ENCODE measurements around the gene STARD3NL.
"Not testable (repeated sequence)": the region's sequence is repeated elsewhere in the genome, so short reads cannot be mapped to it uniquely, and the experiment has no call there.

The STARD3NL gene, protein sequence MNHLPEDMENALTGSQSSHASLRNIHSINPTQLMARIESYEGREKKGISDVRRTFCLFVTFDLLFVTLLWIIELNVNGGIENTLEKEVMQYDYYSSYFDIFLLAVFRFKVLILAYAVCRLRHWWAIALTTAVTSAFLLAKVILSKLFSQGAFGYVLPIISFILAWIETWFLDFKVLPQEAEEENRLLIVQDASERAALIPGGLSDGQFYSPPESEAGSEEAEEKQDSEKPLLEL

DNA sequence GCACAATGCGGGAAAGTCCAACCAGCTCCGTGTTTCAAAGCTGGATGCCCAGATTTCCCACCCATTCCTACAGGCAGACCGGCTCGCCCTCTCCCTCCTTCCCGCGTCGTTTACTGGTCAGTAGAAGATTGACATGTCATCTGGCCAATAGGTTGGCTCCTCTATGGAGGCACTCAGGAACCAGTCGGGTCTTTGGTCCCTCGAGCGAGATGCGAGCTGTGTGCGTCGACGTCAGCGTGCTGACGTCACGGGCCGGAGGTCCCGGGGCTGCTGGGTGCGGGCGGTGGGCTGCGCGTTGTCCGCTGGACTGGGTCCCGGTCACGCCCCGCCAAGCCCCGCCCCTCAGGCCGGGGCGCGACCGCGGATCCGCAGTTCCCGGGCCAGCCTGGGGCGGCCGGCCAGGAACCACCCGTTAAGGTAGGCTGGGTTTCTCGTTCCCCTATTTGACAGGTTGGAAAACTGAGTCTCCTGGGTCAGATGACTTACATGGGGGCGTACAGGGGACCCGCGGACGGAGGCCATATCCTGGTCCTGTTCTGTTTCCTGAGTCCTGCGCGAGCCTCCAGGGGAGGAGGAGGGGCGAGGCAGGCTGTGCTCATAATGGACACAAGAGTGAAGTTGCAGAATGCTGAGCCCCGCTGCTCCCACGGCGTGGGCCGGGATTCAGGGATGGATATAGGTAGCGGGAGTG, at the start of gene STARD3NL:
Gene STARD3NL (plus strand): TSS at position 242 of the 691 bp plus-strand sequence. CDS start 29,260 bp downstream, outside the sequence.
- DNase-seq (ENCODE audit: low read depth) = peak; percentile 98

DNA sequence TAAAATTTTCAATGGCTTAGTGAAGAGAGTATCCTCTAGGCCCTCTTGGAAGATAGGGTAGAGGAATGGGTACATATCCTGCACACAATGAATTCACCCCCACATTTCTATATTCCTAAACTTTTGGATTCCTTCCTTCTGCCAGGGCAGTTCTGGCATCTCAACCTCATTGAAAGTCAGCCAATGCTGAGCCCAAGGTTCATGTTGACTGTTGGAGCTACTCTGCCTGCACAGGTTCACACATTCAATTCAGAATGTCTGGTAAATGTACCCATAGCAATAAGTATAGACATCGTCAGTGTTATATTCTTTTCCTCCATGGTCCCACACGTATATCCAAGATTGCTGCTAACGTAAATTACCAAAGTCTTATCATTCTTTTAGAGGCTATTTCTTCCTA, 48.9 kb upstream of the STARD3NL start:
- DNase-seq (ENCODE audit: low read depth) = no peak

DNA sequence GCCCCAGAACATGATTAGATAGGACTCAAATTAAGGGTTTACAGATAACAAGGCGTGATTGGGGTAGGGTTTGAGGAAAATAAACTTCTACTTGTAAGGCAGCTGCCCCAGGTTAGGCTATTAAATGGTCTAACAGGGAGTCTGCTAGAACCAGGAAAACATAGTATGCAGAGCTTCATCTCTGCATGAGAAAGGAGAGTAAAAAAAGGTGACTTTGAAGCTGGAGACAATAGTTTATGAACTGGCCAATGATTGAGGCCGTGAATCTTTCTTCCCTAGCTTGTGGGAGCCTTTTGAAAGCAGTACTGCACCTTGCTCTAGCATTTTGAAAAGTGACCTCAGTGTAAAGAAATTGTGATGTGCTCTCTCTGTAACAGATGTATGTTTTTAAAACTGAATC, 48.5 kb upstream of the STARD3NL start:
- DNase-seq (ENCODE audit: low read depth) = no peak

DNA sequence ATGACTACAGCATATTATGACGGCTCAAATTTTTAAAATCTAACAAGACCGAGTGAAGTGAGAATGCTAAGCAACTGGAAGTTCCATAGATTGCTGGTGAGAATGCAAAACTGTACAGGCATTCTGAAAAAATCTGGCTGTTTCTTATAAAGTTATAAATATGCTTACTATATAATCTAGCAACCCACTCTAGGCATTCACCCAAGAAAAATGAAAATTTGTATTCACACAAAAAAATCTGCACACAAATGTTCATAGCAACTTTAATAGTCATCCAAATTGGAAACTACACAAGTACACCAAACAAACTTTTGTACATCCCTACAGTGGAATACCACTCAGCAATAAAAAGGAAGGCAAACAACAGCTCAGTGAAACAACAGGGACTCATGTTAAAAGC, 39.9 kb upstream of the STARD3NL start:
- no peak for DNase-seq (ENCODE audit: low read depth)

DNA sequence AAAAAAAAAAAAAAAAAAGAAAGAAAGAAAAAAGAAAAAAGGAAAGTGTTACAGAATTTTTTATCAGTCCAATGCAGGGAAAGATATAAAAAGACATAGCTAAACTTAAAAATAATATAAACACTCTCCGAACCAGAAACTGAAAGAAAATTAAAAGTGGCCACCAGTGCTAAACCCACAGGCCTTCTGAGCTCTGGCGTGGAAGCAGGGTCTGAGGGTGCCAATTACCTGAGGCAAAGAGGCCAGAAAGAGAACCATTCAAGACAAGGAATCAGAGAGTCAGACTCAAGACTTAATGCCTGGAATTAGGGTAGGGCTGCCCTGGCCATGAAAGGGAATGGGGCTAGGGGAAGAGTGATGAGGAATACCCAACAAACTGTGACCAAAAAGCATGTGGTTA, 36.9 kb upstream of the STARD3NL start:
- no peak for DNase-seq (ENCODE audit: low read depth)

DNA sequence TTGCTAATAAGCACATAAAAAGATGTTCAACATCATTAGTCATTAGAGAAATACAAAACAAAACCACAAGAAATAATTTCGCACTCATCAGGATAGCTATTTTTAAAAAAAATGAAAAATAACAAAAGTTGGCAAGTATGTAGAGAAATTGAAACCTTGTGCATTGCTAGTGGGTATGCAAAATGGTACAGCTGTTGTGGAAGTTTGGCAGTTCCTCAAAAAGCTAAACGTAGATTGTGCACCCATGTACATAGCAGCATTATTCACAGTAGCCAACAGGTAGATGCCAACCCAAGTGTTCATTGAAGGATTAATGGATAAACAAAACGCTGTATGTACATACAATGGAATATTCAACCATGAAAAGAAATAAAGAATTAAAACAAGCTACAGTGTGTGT, 35.3 kb upstream of the STARD3NL start:
- no peak for DNase-seq (ENCODE audit: low read depth)

DNA sequence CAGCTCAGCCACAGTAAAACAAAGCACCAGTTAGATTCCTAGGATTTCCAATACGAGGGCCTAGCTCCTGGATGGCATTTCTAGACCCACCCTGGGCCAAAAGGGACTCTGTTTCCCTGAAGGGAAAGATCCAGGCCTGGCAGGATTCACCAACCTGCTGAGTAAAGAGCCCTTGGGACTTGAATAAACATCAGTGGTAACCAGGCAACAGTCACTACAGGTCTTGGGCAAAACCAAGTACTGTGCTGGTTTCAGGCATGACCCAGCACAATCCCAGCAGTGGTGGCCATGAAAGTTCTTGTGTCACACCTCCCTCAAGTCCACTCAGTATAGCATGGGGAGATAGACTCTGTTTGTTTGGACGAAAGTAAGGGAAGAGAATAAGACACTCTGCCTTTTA, 31.0 kb upstream of the STARD3NL start:
- no peak for DNase-seq (ENCODE audit: low read depth)

DNA sequence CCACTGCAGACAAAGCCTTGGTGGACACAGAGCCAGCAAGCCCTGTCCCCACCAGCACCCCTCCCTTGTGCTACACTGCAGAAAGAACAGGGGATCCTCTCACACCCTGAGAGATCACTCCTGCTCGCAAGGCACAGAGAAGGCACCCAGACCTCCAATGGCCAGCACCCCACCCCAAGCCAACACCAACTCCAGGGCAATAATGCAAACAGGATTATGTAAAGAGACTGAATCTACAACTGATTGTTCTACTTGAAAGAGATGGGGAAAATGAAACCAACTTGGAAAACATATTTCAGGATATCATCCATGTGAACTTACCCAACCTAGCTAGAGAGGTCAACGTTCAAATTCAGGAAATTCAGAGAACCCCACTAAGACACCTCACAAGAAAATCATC, 26.5 kb upstream of the STARD3NL start:
- DNase-seq (ENCODE audit: low read depth) = no peak

DNA sequence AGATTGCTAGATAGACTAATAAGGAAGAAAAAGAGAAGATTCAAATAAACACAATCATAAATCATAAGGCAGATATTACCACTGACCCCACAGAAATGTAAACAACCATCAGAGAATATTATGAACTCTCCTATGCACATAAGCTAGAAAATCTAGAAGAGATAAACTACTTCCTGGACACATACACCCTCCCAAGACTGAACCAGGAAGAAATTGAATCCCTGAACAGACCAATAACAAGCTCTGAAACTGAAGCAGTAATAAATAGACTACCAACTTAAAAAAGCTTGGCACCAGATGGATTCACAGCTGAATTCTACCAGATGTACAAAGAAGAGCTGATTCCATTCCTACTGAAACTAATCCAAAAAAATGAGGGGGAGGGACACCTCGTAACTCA, 24.5 kb upstream of the STARD3NL start:
- DNase-seq (ENCODE audit: low read depth) = no peak

DNA sequence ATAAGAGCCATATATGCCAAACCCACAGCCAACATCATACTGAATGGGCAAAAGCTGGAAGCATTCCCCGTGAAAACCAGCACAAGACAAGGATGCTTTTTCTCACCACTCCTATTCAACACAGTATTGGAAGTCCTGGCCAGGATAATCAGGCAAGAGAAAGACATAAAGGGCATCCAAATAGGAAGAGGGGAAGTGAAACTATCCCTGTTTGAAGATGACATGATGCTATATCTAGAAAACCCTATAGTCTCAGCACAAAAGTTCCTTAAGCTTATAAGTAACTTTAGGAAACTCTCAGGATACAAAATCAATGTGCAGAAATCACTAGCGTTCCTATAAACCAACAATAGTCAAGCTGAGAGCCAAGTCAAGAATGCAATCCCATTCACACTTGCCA, 23.8 kb upstream of the STARD3NL start:
- no peak for DNase-seq (ENCODE audit: low read depth)

DNA sequence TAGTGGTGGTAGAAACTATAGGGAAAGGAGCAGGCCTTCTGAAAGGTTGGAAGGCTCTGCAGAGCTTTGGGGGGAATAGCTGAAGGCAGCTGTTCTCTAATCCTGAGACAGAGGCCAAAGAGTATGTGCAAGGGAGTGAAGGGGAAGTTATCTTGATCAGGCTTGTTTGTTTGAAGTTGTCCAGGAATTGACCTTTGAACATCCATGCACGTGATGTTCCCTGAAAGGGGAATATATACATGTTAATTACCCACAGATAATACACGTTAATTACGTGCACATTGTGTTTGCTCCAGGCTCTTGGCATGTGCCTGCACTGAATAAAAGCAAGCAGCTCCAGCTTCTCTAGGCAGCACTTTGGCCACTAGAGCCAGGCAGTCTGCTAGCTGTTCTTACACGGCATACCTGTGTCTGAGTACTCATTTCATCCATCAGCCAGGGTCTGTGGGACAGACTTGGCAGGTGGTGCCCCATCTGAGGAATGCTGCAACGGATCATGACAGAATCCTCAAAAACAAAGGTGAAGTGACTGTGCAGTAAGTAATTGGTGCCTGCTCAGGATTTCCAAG, 18.0 kb upstream of the STARD3NL start:
- DNase-seq (ENCODE audit: low read depth) = no peak

DNA sequence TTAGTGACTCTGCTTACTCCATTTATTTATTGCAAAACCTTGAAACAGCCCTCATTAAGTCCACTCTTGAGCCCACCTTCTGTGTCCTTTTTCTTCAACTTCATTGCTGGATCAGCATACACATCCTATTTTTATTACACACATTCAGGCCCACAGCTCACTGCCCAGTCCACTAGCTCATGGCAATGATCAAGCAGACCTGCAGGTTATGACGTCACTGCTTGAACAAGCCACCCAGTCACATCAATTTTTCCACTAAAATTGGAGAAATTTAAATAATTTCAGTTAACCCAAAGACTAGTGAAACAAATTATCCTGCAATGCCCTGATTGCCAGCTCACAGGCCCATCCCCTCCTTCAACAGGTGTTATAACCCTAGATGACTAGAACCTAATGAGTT, 16.0 kb upstream of the STARD3NL start:
- DNase-seq (ENCODE audit: low read depth) = no peak

DNA sequence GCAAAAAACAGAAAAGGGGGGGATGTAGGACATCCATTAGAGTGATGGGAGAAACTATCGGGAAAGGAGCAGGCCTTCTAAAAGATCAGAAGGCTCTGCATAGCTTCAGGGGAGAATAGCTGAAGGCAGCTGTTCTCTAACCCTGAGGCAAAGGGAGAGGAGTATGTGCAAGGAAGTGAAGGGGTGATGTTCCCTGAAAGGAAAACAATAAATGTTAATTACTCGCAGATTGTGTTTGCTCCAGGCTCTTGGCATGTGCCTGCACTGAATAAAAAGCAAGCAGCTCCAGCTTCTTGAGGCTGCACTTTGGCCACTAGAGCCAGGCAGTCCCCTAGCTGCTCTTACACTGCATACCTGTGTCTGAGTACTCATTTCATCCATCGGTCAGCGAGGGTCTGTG, 14.4 kb upstream of the STARD3NL start:
- DNase-seq (ENCODE audit: low read depth) = no peak

DNA sequence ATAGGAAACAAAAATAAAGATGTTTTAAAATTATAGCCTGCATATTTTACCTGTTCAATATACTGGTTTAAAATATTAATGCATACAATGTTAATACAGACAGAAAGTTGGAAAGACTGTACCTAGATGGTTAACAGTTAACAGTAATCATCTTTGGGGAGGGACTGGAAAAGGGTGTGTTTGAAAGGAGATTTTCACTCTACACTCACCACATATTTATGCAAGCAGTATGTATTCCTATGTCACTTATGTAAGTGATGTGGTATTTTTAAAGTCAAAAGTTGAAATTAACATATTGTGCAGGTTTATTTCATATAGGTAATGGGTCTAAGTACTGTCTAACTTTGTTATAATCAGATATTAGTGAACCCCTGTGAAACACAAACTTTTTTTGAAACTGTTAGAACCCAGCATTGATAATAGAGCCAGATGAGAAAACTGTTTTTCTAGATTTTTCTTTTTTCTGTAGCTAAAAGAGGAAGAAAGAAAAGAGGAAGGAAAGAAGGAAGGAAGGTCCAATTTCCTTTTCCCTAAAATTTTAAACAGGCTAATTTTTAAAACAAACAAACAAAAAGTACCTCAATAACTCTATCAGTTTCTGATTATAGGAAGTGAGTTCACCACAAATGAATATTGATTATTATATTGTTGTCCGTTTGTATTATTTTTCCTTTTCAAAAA, 9.0 kb upstream of the STARD3NL start:
- no peak for DNase-seq (ENCODE audit: low read depth)

DNA sequence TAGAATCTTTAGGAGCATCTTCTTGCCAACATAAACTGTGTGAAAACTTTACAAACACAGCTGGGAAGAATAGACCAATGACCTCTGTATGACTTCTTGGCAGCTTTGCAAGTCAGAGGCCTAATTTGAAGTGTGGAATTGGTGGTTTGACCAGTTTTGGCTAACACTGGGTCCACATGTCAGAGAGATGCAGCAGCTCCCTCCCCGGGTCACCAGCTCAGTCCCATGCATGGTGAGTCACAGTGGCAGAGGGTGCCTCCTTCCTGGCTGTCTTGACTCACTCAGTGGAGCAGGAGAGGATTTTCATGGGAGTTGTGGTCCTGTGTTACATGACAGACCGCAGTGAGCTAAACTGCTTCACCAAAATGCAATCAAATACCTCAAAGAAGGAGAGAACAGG, 8.2 kb upstream of the STARD3NL start:
- no peak for DNase-seq (ENCODE audit: low read depth)

DNA sequence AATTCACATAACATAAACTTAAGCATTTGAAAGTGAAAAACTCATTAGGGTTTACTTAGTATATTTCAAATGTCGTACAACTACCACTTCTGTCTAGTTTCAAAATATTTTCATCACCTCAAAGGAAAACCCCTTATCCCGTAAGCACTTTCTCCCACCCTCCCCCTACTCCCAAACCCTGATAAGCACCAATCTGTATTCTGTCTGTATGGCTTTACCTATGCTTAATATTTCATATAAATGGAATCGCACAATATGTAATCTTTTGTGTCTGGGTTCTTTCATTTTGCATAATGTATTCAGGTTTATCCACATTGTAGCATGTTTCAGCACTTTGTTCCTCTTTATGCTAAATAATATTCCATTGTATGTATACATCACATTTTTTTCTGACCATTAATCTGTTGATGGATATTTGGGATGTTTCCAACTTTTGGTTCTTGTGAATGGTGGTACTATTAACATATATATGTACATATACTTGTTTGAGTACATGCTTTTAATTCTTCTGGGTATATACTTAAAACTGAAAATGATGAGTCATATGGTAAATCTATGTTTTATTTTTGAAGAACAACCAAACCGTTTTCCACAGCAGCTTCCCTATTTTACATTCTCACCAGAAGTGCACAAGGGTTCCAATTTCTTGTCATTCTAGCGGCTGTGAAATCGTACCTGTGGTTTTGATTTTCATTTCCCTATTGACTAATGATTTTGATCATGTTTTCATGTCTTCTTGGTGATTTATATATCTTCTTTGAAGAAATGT, 6.2 kb upstream of the STARD3NL start:
- no peak for DNase-seq (ENCODE audit: low read depth)

DNA sequence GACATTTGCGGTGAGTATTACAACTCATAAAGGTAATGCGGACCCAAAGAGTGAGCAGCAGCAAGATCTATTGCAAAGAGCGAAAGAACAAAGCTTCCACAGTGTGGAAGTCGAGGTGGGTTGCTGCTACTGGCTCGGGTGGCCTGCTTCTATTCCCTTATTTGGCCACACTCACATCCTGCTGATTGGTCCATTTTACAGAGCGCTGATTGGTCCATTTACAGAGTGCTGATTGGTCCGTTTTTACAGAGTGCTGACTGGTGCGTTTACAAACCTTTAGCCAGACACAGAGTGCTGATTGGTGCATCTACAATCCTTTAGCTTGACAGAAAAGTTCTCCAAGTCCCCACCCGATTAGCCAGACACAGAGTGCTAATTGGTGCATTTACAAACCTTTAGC, 2.5 kb upstream of the STARD3NL start:
- not testable (repeated sequence) for DNase-seq (ENCODE audit: low read depth)

DNA sequence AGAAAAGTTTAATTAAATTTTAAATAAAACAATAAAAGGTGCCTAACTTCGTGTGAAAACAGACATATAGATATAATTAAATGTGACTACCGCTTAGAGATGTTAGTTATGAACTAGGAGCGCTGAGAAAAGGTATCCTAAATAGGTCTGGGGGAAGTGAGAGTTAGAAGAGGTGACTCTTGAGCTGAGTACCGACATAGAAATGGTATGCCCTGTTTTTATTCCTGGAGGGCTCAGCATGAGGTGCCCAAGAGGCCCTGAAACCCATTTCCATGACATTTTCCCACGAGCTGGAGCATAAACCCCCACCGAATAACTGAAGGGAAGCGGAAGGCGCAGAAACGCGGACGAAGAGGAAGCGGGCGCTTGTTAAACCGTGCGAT, 433 bp upstream of the STARD3NL start:
- no peak for DNase-seq (ENCODE audit: low read depth)

DNA sequence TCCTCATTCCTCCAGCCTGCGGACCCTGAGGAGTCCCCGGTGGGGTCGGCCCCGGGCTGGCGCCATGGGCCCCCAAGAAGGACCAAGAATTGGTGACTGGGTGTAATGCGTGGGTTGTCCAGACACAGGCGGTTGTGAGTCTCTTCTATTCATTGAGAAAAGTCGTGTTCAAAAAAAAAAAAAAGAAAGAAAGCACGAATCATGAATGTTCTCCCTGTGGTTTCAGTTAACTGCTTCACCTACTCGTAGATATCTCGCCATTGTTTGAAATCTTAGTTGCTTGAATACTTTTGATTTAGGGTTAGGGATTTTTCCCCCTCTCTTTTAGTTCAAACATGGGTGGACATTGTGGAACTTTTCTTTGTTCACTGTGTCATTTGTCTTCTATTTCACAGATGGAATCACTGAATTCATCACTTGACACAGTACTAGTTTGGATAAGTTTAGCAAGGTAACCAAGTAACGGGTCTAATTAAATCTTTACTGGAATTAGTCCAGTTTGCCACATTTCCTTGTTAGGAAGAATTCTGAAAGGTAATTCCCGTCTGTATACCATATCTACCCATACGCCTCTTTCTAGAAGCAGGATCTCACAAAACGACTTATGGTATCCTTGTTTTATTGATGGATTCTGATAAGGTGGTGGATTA, 775 bp downstream of the STARD3NL start:
- no peak for DNase-seq (ENCODE audit: low read depth)

DNA sequence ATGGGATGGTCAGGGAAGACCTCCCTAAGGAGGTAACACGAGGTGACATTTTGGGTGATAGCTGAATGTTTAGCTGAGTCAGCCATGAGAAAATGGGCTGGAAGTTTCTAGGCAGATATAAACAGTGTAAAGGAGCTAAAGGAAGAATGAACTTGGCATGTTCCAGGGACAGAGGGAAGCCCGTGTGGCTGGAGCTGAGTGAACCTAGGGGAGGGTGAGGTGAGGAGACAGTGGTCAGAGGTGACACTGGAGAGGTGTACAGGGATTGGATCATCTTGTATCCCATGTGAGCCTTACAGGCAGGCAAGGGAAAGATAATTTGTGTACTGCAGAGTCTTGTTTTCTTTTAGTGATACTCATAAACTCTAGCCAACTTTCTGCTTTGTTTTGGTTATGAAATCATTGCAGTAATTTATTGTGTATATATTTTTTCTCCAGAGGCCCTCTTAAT, 1.8 kb downstream of the STARD3NL start:
- no peak for DNase-seq (ENCODE audit: low read depth)

DNA sequence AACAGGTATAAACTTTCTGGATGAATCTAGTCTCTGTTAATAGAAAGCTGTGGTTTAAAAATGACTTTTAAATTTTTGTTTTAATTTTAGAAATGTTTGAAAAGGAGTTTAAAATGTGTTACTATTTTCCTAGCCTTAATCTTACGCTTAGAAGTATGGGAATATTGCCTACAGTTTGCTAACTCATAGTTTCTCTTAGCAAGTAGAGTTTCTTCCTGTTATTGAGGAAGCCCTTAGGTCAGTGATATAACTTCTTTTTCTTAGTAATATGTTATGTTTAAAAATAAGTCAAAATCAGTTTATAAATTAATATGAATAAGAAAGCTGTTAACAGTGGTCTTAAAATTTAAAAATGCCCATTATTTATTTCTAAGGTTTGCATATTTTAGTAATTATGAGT, 3.1 kb downstream of the STARD3NL start:
- no peak for DNase-seq (ENCODE audit: low read depth)

DNA sequence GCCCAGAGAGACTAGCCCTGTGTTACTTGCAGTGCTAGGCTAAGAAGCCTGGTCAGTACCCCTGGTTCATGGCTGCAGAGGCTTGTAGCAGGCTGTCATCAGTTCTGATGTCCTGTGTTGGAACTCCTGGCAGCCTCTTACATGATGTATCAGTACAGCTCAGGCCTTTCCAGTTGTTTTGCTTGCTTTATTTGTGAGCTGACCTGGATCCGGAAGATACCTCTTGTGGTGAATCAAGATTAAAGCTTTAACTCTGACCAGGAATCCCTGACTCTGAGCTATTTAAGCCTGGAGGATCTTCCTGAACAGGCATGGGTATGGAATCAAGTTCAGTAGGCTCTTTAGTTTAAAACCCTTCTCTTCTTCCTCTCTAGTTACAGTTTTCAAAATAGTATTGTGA, 4.4 kb downstream of the STARD3NL start:
- DNase-seq (ENCODE audit: low read depth) = no peak

All from CMK (cell line).